Natural killer cell (primary cell): ENCODE measurements around the gene CNDP1. TPM values are rescaled to one million over a fixed set of nuclear protein-coding genes. Genes with fewer than 3 reads are reported as not detected.

ENCODE experiments used
- ATAC-seq, 3 donors: fragments of 150-1000 bp in 2 of 3; fragments of 200-7000 bp in 1 of 3; cut with Tn5 transposase; 1 replicate in 1 of 3; 2 replicates in 2 of 3; pipeline ENCODE4 v1.10.0; 2021; ENCODE audit warnings: mild to moderate bottlenecking in 2 of 3, moderate library complexity in 2 of 3
- DNase-seq, 2 donors: peaks; one replicate each; pipeline versions ENCODE4 v3.0.0 to v3.0.0-alpha.2; 2013 to 2021; ENCODE audit warnings: mixed read lengths in 1 of 2
- H3K27ac ChIP-seq: one replicate; pipeline ENCODE4 v1.5.1; 2013; ENCODE audit warnings: mild to moderate bottlenecking, low read length
- H3K27me3 ChIP-seq: one replicate; pipeline ENCODE4 v1.6.1; 2013; ENCODE audit warnings: low read length; ENCODE audit not compliant: control insufficient read depth, insufficient read depth
- H3K36me3 ChIP-seq: one replicate; pipeline ENCODE4 v1.6.1; 2013; ENCODE audit warnings: low read length; ENCODE audit not compliant: control insufficient read depth, insufficient read depth
- H3K4me1 ChIP-seq: one replicate; pipeline ENCODE4 v1.6.1; 2013; ENCODE audit warnings: low read length; ENCODE audit not compliant: control insufficient read depth, insufficient read depth
- H3K4me3 ChIP-seq: one replicate; pipeline ENCODE4 v1.5.1; 2013; ENCODE audit warnings: low read length
- H3K9me3 ChIP-seq: one replicate; pipeline ENCODE4 v1.6.1; 2013; ENCODE audit warnings: low read length; ENCODE audit not compliant: control insufficient read depth, insufficient read depth
- H3K27ac Mint-ChIP-seq, 2 donors: one replicate each; pipeline ENCODE4 v1.8.0; 2022; ENCODE audit warnings: mild to moderate bottlenecking in 2 of 2, mixed read lengths in 2 of 2, moderate library complexity in 1 of 2
- H3K27me3 Mint-ChIP-seq, 2 donors: one replicate each; pipeline ENCODE4 v1.8.0; 2022; ENCODE audit warnings: low read depth in 2 of 2, mixed read lengths in 2 of 2
- H3K36me3 Mint-ChIP-seq: one replicate; pipeline ENCODE4 v1.8.0; 2022; ENCODE audit warnings: mixed read lengths
- H3K4me1 Mint-ChIP-seq, 2 donors: one replicate each; pipeline ENCODE4 v1.8.0; 2022; ENCODE audit warnings: mixed read lengths in 2 of 2
- H3K4me3 Mint-ChIP-seq: one replicate; pipeline ENCODE4 v1.8.0; 2022; ENCODE audit warnings: mild to moderate bottlenecking, moderate library complexity, mixed read lengths
- H3K9me3 Mint-ChIP-seq, 2 donors: one replicate each; pipeline ENCODE4 v1.8.0; 2022; ENCODE audit warnings: mixed read lengths in 2 of 2
- WGBS: methylation state at CpG from one replicate; pipeline ENCODE4 v1.1.7; 2013; ENCODE audit warnings: missing lambda C conversion rate; ENCODE audit not compliant: insufficient coverage; 5-methylcytosine and 5-hydroxymethylcytosine counted together
- intact Hi-C: fragments of 100-400 bp; cut with micrococcal nuclease; formaldehyde crosslinking; loops from one replicate; pipeline ENCODE4 v1.14.2; 2022
- total RNA-seq, 4 donors: library from RNA; stranded (reverse); fragments of 120-200 nt in 1 of 4; gene quantifications; one replicate each; pipeline versions ENCODE4 v1.2.3 to v1.2.4, GENCODE V29; 2013 to 2022
- TF ChIP-seq, protein P1 (sequence below): fragments of 200-600 bp; IDR thresholded peaks from one replicate; pipeline ENCODE4 v1.8.0; 2022; ENCODE audit warnings: antibody characterized with exemption

CNDP1 gene
- total RNA-seq, 3 donors from 2014 or later (not counting 1 experiment from before 2014, with no cell fraction given), result 0.31 to 0.60 (median 0.57) TPM

DNA sequence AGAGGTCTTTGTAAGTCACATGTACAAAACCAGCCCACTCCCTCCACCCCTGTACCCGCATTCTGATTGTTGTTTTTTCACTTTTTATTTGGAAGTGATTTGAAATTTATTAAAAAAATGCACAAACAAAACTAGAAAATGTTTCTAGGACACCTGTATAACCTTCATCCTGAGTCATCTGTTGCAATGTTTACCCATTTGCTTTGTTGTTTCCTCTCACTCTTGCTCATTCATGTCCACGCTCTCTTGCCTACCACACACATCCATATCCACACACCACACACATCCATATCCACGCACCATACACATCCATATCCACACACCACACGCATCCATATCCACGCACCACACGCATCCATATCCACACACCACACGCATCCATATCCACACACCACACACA, 82.2 kb downstream of the CNDP1 start:
- no peak for ATAC-seq

DNA sequence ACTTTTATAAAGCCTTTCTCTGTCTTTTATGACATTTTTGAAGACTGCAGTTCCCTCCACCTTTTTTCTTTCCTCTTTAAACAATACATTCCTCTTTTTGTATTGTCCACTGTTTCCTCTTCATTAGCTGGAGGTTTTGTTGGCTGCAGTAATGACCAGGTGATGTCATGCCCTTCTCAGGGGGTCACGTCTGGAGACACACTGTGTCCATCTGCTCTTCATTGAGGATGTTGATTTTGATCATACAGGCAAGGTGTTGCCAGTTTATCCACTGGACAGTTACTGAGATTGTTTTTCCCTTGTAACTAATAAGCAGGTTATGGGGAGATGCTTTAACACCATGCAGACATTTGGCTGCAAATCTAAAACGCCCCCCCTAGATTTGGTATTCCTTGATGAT, 83.2 kb downstream of the CNDP1 start:
- H3K36me3 ChIP-seq, result no peaks in the 10 kb centered on the region
- no peaks in the 10 kb centered on the region for H3K9me3 ChIP-seq
- Mint-ChIP-seq H3K27ac (no peak overlapping the region), H3K4me1 (peaks cover 0 to 2% of the 10 kb centered on the region in 2 donors), H3K27me3 (no peaks in the 10 kb centered on the region), H3K36me3 (no peaks in the 10 kb centered on the region), H3K9me3 (no peaks in the 10 kb centered on the region), H3K4me3 (no peak overlapping the region)
- no peak for ATAC-seq
- H3K27ac ChIP-seq, result no peak overlapping the region
- no peaks in the 10 kb centered on the region for H3K27me3 ChIP-seq
- 95% methylated on average over 2 of the region's 2 CpGs for WGBS
- TF ChIP-seq, protein P1, sequence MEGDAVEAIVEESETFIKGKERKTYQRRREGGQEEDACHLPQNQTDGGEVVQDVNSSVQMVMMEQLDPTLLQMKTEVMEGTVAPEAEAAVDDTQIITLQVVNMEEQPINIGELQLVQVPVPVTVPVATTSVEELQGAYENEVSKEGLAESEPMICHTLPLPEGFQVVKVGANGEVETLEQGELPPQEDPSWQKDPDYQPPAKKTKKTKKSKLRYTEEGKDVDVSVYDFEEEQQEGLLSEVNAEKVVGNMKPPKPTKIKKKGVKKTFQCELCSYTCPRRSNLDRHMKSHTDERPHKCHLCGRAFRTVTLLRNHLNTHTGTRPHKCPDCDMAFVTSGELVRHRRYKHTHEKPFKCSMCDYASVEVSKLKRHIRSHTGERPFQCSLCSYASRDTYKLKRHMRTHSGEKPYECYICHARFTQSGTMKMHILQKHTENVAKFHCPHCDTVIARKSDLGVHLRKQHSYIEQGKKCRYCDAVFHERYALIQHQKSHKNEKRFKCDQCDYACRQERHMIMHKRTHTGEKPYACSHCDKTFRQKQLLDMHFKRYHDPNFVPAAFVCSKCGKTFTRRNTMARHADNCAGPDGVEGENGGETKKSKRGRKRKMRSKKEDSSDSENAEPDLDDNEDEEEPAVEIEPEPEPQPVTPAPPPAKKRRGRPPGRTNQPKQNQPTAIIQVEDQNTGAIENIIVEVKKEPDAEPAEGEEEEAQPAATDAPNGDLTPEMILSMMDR, result no peak
- H3K4me3 ChIP-seq, result no peak overlapping the region
- DNase-seq, result no peak
- peaks cover 4% of the 10 kb centered on the region for H3K4me1 ChIP-seq
- intact Hi-C loops, result no loop called here

More for the DNA sequence above, 82.2 kb downstream of the CNDP1 start:
- H3K27me3 Mint-ChIP-seq, result no peaks in the 10 kb centered on the region
- no peaks in the 10 kb centered on the region for H3K9me3 ChIP-seq
- TF ChIP-seq, protein P1, result no peak
- DNase-seq, result no peak
- intact Hi-C loops, result no loop called here
- no peak overlapping the region for H3K4me3 Mint-ChIP-seq
- H3K4me1 ChIP-seq, result no peaks in the 10 kb centered on the region
- H3K9me3 Mint-ChIP-seq, result no peaks in the 10 kb centered on the region
- H3K27ac ChIP-seq, result no peak overlapping the region
- no peaks in the 10 kb centered on the region for H3K27me3 ChIP-seq
- 53% methylated on average over 6 of the region's 7 CpGs for WGBS
- H3K4me3 ChIP-seq, result no peak overlapping the region
- H3K36me3 ChIP-seq, result no peaks in the 10 kb centered on the region
- no peaks in the 10 kb centered on the region for H3K36me3 Mint-ChIP-seq
- peaks cover 0 to 4% of the 10 kb centered on the region in 2 donors for H3K4me1 Mint-ChIP-seq
- no peak overlapping the region for H3K27ac Mint-ChIP-seq

DNA sequence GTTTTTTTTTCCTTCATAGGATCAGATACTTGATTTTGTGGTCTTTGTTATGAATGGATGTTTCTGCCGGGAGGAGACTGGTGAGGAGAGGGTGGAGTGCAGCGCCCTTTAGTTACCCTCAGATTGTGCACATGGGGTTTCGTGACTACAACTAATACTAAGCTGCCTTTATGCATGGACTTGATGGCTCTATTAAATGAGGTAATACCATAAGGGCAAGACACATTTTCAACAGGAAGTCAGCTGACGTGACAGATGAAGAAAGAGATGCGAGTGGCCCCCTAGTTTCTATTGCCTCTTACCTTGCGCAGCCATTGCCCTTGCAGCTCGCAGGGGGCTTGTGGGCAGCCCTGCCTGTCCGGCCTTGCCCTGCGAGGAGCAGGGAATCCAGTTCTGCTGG, 87.8 kb downstream of the CNDP1 start:
- no peaks in the 10 kb centered on the region for H3K36me3 Mint-ChIP-seq

More for the DNA sequence above, 87.8 kb downstream of the CNDP1 start:
- no peak overlapping the region for H3K4me3 ChIP-seq
- TF ChIP-seq, protein P1, result no peak
- H3K9me3 ChIP-seq, result no peaks in the 10 kb centered on the region
- no peaks in the 10 kb centered on the region for H3K27me3 ChIP-seq
- intact Hi-C loops, result no loop called here
- H3K36me3 ChIP-seq, result no peaks in the 10 kb centered on the region
- Mint-ChIP-seq H3K4me3 (no peak overlapping the region), H3K9me3 (no peaks in the 10 kb centered on the region), H3K27ac (no peak overlapping the region), H3K27me3 (no peaks in the 10 kb centered on the region), H3K4me1 (peaks cover 0 to 3% of the 10 kb centered on the region in 2 donors)
- ATAC-seq (no peak), DNase-seq (no peak)
- 70% methylated on average over 9 of the region's 9 CpGs for WGBS
- H3K27ac ChIP-seq, result no peak overlapping the region
- H3K4me1 ChIP-seq, result peaks cover 4% of the 10 kb centered on the region
